ENCODE measurements around the gene TXNDC5.

- no peak for TF ChIP-seq FOXK1 (CRISPR knock-in tag; IDR thresholded peaks at IDR 0.05; ENCODE audit: borderline replicate concordance)
- no peak for TF ChIP-seq UBTF (IDR thresholded peaks at IDR 0.05; ENCODE audit: borderline replicate concordance in 1 of 2, low read depth in 2 of 2, low read length in 2 of 2)
- TF ChIP-seq MAX (CRISPR knock-in tag; IDR thresholded peaks at IDR 0.05), result no peak
- no peak for TF ChIP-seq FOSL1 (tag; conservative IDR thresholded peaks at IDR 0.05)
- TF ChIP-seq SAFB (IDR thresholded peaks at IDR 0.05; ENCODE audit: borderline replicate concordance, low read depth, low read length), result no peak
Measured at GRCh38 chr6:7907159-7907558, 3.4 kb downstream of the TXNDC5 start.
